EH (cell line): ENCODE results near the gene KCNG3.

Experiments used
- DNase-seq: peaks from one replicate; pipeline ENCODE4 v3.0.0-alpha.2; 2015; ENCODE audit warnings: low read depth

KCNG3 gene

GRCh38 chr2:42493468-42494354 lies at the start of gene KCNG3:
KCNG3 (minus strand) TSS chr2:42493982; CDS start chr2:42493501, 481 bp downstream.
- peak; percentile 46 for DNase-seq

GRCh38 chr2:42542871-42543270 lies 49.1 kb upstream of the KCNG3 start:
- DNase-seq: no peak

- DNase-seq: no peak
These were observed 43.7 kb upstream of the KCNG3 start for GRCh38 chr2:42537493-42537892.

GRCh38 chr2:42532397-42532796 lies 38.6 kb upstream of the KCNG3 start:
- no peak for DNase-seq

- no peak for DNase-seq
These were observed 29.6 kb upstream of the KCNG3 start for GRCh38 chr2:42523341-42523740.

- no peak for DNase-seq
These were observed 28.3 kb upstream of the KCNG3 start for GRCh38 chr2:42522035-42522434.

GRCh38 chr2:42519624-42520023 lies 25.8 kb upstream of the KCNG3 start:
- no peak for DNase-seq

- no peak for DNase-seq
These were observed 22.7 kb upstream of the KCNG3 start for GRCh38 chr2:42516418-42516901.

- peak; percentile 65 for DNase-seq
These were observed 19.6 kb upstream of the KCNG3 start for GRCh38 chr2:42513252-42513918.

GRCh38 chr2:42510608-42511243 lies 16.9 kb upstream of the KCNG3 start:
- peak; percentile 25 for DNase-seq

- DNase-seq: no peak
These were observed 16.4 kb upstream of the KCNG3 start for GRCh38 chr2:42510191-42510590.

GRCh38 chr2:42504364-42505230 lies 10.8 kb upstream of the KCNG3 start:
- DNase-seq: no peak

GRCh38 chr2:42503291-42503690 lies 9.5 kb upstream of the KCNG3 start:
- no peak for DNase-seq

- no peak for DNase-seq
These were observed 4.7 kb upstream of the KCNG3 start for GRCh38 chr2:42498497-42498896.

GRCh38 chr2:42495611-42496010 lies 1.8 kb upstream of the KCNG3 start:
- DNase-seq: peak; percentile 16

GRCh38 chr2:42495234-42495581 lies 1.4 kb upstream of the KCNG3 start:
- DNase-seq: no peak

- peak; percentile 69 for DNase-seq
These were observed 812 bp upstream of the KCNG3 start for GRCh38 chr2:42494355-42495233.

GRCh38 chr2:42492691-42493467 lies 903 bp downstream of the KCNG3 start:
- DNase-seq: no peak

GRCh38 chr2:42488297-42488696 lies 5.5 kb downstream of the KCNG3 start:
- no peak for DNase-seq
